Kidney capillary endothelial cell (primary cell): ENCODE results near the gene TUBA3D.
"Not testable (repeated sequence)": the region's sequence is repeated elsewhere in the genome, so short reads cannot be mapped to it uniquely, and the experiment has no call there.

ENCODE experiments used
- DNase-seq: peaks from one replicate; pipeline ENCODE4 v3.0.0-alpha.2; 2018; ENCODE audit warnings: low spot score

The TUBA3D gene

DNA sequence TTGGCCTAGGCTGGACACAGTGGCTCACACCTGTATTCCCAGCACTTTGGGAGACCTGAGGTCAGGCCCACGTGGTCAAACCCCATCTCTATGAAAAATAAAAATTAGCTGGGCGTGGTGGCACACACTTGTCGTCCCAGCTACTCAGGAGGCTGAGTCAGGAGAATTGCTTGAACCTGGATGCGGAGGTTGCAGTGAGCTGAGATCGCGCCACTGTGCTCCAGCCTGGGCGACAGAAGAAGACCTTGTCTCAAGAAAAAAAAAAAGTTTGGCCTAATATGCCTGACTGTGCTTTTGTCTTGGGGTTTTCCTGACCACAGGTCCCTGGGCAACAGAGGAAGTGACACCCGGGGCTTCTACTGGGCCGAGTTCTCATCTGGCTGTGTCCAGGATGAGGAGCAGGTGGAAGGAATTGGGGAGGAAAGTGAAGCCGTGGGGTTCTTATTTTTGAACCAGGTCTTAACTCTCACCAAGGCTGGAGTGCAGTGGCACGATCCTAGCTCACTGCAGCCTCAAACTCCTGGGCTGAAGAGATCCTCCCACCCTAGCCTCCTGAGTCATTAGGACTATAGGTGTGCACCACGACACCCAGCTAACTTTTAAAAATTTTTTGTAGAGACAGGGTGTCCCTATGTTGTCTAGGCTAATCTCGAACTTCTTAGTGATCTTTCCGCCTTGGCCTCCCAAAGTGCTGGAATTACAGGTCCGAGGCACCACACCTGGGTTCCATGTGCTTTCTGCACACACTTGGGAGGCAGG is 38.7 kb downstream of the TUBA3D start:
- DNase-seq = not testable (repeated sequence)

- not testable (repeated sequence) for DNase-seq
These were observed 39.3 kb downstream of the TUBA3D start for GRCh38 chr2:131515235-131515634.

DNA sequence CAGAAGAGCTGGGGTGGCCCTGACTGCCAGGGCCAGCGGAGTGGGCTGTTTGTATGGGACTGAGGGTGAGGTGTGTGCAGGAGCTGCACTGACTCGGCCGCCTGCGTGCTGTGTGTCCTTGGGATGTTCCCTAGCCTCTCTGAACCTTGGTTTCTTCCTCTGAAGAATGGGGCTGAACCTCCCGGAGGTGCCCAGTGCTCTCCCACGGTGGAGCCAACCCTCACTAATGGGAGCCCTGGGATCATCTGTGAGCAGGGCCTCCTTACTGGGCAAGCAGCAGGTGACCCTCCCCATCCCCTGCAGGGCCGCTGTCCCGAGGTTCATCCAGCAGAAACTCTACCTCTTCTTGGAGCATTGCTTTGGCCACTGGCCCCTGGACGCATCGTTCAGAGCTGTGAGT is 40.1 kb downstream of the TUBA3D start:
- no peak for DNase-seq

DNA sequence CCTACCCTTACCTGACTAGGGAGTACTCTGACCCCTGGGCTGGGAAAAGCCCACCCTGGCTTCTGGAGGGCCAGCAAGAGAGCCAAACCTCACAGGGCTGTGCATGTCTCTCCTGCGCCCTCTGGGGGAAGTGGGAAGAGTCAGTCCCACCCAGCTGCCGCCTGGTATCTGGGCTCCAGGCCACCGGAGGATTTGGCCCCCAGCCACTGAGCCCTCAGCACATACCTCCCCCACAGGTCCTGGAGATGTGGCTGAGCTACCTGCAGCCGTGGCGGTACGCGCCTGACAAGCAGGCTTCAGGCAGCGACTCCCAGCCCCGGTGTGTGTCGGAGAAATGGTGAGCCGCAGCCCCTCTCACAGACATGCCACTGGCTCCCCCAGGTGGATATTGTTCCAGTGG is 40.7 kb downstream of the TUBA3D start:
- DNase-seq = not testable (repeated sequence)

DNA sequence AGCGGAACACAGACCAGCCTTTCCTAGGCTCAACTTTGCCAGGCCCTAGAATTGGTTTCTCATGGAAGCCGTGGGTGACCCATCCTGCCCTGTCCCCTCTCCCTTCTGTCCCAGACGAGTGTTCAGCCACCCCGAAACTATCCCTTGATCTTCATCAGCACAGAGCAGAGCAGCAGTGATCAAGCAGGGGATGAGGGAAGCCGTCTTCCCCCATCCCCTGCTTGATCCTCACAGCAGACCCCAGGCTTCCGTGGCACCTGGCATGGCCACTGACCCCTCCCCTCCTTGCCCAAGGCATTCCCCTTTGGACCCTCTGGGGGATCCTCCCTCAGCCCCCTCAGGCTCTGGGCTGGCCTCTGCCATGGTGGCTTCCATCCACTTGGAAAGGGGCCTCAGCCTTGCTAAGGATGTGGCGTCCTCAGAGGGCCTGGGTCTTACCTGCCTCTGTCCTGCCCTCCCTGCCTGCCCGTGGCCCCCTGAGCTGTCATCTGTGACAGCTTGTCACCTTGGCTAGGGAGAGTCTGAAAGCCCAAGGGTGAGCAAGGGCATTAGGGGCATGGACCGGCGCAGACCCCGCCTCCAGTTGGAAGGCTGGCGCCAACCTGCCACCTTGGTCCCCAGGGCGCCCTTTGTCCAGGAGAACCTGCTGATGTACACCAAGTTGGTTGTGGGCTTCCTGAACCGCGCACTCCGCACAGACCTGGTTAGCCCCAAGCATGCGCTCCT is 41.4 kb downstream of the TUBA3D start:
- no peak for DNase-seq

DNA sequence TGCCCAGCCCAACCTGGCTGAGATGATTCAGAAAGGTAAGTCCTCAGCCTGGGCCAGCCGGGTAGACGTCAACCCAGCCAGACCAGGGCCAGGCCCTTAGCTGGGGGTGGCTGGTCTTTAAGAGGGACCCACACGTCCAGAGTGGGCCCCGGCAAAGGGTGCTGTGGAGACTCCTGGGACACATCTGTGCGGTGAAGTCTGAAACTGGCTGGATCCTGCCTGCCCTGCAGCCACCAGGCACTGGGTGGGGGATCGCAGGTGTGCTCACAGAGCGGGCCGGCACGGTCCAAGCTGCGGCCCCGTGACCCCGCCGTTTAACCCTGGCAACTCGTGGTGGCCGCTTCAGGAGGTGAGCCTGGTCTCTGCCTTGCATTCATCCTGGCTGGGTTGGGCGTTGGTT is 41.9 kb downstream of the TUBA3D start:
- not testable (repeated sequence) for DNase-seq

DNA sequence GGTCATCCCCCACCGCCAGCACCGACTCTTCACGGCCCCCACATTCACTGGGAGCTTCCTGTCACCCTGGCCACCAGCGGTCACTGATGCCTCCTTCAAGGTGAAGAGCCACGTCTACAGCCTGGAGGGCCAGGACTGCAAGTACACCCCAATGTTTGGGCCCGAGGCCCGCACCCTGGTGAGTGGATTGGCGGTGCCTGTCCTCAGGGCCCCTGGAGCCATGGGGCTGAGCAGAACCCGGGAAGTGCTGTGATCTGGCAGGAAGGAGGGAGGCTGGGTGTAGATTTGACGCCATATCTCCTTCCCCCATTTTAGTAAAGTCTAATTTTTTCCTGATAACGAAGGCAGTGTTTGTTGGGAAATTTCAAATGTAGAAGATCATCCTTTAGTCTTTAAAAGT is 42.6 kb downstream of the TUBA3D start:
- not testable (repeated sequence) for DNase-seq

DNA sequence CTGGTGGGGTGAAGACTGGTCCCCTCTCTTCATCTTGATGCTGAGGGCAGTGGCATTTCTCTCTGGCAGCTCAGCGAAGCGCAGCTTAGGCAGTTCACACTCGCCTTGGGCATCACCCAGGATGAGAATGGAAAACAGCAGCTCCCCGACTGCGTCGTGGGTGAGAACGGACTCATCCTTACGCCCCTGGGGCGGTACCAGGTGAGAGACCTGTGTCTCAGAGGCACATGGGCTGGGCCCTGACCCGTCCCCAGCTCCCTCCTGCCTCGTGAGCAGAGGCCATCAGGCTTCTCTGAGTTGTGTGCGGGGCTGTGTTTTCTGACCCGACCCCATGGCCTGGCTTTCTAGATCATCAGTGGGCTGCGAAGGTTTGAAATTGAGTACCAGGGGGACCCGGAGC is 43.5 kb downstream of the TUBA3D start:
- DNase-seq = no peak

- not testable (repeated sequence) for DNase-seq
These were observed 44.1 kb downstream of the TUBA3D start for GRCh38 chr2:131519871-131520470.

DNA sequence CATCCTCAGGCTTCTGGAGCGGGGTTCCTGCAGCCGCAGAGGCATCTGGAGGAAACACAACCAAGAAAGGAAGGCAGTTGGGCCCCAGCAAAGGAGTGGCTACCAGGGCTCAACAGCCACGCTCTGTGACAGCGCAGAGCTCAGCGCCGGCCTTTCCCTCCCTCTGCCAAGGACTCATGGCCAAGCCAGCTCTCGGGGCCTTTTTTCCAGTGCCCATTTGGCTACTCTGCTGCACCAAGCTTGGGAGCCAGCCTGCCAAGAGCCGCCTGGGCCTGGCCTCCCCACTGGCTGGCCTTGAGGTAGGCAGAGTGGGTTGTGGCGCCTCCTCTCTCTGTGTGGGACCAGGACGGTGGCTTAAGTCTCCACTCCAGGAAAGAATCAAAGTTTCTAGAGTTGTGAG is 44.6 kb downstream of the TUBA3D start:
- DNase-seq = no peak

DNA sequence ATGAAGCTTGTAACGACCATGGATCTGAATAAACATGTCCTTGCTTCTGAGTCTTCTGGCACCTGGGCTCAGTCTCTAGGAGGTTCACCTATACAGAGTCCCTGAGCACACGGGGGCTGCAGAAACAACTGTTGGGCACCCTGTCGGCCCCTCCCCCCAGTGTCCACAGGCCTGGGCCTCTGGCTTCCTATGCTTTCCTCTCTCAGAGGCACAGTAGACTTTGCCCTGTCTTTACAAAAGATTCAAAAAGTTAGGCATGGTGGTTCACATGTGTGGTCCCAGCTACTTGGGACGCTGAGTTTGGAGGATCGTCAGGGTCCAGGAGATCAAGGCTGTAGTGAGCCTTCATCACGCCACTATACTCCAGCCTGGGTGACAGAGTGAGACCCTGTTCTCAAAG is 45.6 kb downstream of the TUBA3D start:
- DNase-seq = not testable (repeated sequence)

DNA sequence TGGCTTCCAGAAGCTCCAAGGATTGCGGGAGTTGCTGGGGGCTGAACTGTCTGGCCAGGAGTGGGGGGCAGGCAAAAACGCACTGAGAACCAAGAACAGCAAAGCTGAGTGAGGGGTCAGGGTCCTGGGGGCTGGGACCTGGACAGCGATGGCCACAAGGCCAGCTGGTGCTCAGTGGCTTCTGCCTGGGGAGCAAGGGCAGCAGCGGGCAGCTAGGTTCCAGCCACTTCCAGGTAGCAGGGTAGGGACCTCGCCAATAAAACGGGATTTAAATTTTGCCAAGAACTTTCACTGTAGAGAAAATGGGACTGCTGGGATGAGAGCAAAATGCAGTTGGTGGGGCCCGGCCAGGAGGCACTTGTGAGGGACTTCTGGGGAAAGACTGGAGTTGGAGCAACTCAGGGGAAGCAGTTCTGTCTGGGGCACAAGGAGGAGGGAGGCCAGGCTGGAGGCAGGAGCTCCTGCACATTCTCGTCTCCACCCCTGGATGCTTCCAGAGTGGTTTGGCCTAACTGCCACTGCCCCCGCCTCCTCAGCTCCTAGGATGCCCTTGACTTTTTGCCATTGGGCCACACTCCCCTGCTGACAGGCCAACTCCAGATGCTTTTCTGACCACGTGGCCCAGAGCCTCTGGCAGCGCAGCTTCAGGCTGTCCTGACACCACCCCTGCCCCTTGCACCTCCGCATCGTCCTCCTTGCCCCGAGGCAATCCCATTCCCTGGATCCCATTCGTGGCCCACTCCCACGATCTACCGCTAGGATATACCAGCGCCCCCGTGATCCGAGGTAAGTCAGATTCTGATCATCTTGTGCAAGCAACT is 46.3 kb downstream of the TUBA3D start:
- no peak for DNase-seq

GRCh38 chr2:131525256-131525655 is 49.3 kb downstream of the TUBA3D start:
- DNase-seq = not testable (repeated sequence)

GRCh38 chr2:131527131-131528001 is 51.4 kb downstream of the TUBA3D start, which contains the start of gene CCDC74A:
Gene CCDC74A, plus strand, starts transcription at chr2:131527888. Its CDS starts 83 bp downstream, at chr2:131527971.
- not testable (repeated sequence) for DNase-seq

GRCh38 chr2:131528981-131529863 is 53.3 kb downstream of the TUBA3D start:
- not testable (repeated sequence) for DNase-seq

DNA sequence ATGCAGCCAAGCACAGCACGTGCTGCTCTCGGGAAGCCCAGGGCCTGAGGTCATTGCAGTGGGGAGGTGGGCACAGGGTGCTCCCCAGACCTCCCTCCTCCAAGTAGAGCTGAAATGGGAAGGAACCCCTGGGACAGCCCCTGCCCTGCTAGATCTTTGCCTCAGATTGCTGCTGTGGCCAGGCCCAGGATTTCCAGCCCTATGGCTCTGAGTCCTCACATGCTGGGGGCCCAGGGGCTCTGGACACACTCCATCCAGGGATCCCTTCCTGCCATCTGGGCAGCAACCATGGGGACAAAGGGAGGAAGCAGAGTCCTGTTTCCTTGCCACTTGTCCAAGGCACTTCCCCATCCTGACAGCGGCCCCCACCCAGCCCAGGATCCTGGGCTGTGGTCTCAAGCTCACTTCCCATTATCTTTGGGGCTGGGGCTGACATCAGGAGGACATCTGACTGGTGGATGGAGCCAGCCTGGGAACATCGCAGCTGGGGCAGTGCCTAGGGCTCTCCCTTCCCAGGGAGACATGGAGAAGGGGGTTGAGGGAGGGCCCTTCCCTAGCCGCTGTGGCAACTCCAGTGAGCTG is 54.0 kb downstream of the TUBA3D start:
- not testable (repeated sequence) for DNase-seq

GRCh38 chr2:131530626-131531344 is 54.9 kb downstream of the TUBA3D start:
- DNase-seq = not testable (repeated sequence)

DNA sequence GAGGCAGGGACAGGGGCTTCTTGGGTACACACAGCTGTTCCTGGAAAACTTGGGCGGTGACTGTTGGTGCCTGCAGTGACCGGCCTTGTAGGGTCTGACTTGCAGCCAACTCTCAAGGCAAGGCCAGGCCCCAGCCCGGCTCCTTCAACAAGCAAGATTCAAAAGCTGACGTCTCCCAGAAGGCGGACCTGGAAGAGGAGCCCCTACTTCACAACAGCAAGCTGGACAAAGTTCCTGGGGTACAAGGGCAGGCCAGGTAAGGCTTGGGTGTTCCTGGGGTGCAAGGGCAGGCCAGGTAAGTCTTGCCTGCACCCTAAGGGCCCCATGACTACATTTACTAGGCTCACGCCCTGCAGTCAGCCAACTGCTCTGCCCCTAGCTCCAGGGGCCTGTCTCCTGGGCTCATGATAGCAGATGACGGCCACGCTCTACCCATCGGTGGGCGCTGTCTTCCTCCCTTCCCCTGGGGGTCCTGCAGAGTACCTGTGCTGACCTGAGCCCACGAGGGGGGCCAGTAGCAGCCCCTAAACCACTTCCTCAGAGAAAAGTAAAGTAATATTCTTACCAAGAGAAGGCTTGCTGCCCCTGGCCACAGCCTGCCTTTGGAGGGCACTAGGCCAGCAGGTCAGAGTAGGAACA is 55.7 kb downstream of the TUBA3D start:
- DNase-seq = not testable (repeated sequence)
